Stimulated activated CD4-positive, alpha-beta T cell treated with anti-CD3 and anti-CD28 coated beads, Interleukin-1b, Interleukin-23, amount 100 ng/mL, for 24 hours (primary cell): ENCODE data around the gene CCL25.
"Not testable (repeated sequence)": the region's sequence is repeated elsewhere in the genome, so short reads cannot be mapped to it uniquely, and the experiment has no call there.

Experiments used
- DNase-seq, 4 experiments: peaks; one replicate each; pipeline ENCODE4 v3.0.0-alpha.2; 2020; ENCODE audit warnings: low read depth in 4 of 4, low spot score in 1 of 4

The CCL25 gene

DNA sequence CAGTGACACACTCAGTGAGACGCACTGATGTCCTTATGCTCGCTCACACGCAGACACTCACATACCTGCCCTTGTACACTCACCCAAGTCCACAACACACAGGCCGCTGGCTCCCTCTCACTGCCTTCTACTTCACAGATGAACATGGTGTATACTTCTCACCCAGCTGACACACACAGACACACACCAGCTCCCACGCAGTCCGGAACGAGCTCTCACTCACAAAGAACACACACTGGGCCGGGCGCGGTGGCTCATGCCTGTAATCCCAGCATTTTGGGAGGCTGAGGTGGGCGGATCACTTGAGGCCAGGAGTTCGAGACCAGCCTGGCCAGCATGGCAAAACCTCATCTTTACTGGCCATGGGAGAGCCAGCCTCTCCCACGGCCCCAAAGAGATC, 31.6 kb downstream of the CCL25 start:
- no peak for DNase-seq

DNA sequence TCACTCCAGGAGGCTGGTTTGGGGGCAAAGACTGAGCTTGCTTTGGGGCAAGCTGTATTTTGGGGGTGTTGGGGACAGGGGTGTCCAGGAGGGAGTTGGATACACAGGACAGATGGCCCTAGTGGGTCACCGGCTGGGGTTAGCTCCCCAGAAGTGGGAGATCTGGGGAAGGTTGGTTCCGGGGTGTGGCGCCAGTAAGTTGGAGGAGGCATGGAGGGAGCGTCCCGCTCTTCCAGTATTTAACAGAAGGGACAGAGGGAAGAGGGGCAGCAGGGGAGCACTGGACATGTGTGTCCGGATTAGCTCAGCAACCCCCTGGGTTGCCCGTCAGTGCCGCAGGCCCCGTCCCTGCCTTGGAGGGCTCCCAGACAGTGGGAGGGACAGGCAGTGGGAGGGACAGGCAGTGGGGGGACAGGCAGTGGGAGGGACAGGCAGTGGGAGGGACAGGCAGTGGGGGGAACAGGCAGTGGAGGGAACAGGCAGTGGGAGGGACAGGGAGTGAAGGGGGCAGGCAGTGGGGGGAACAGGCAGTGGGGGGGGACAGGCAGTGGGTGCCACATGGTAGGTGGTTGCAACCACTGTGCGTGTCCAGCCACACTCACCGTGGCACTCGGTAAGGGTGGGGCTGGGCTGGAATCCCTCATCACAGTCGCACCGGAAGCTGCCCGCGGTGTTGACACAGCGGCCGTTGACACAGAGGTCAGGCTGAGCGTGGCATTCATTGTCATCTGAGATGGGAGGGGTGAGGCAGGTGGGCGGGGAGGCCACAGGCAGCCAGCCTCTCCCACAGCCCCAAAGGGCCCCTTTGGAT, 33.2 kb downstream of the CCL25 start:
- no peak for DNase-seq

DNA sequence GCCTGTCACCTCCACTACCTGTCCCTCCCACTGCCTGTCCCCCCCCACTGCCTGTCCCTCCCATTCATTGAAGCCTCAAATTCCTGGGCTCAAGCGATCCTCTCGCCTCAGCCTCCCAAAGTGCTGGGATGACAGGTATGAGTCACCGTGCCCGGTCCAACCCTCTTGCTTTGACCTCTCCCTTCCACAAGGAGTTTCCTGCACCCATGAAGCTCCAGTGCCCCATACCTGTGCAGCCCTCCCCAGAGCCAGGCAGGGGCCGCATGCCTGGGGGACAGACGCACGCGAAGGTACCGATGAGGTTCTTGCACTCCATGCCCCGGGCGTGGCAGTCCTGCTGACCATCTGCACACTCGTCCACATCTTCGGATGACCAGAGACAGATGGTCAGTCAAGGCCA, 34.3 kb downstream of the CCL25 start:
- DNase-seq = no peak

DNA sequence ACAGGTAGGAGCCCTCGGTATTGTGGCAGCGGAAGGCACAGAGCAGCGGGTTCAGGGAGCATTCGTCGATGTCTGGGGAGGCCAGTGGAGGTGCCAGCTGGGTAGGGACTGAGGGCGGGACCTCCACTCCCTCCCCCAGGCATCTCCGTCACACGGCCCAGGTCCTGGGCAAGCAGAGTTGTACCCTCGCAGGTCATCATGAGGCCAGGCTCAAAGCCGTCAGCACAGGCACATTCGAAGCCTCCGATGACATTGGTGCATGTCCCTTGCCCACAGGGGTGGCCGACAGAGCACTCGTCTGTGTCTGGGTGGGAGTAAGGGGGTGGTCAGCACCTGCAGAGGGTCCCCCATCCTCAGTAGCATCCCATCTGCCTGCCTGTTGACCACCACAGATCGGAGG, 35.3 kb downstream of the CCL25 start:
- no peak for DNase-seq

DNA sequence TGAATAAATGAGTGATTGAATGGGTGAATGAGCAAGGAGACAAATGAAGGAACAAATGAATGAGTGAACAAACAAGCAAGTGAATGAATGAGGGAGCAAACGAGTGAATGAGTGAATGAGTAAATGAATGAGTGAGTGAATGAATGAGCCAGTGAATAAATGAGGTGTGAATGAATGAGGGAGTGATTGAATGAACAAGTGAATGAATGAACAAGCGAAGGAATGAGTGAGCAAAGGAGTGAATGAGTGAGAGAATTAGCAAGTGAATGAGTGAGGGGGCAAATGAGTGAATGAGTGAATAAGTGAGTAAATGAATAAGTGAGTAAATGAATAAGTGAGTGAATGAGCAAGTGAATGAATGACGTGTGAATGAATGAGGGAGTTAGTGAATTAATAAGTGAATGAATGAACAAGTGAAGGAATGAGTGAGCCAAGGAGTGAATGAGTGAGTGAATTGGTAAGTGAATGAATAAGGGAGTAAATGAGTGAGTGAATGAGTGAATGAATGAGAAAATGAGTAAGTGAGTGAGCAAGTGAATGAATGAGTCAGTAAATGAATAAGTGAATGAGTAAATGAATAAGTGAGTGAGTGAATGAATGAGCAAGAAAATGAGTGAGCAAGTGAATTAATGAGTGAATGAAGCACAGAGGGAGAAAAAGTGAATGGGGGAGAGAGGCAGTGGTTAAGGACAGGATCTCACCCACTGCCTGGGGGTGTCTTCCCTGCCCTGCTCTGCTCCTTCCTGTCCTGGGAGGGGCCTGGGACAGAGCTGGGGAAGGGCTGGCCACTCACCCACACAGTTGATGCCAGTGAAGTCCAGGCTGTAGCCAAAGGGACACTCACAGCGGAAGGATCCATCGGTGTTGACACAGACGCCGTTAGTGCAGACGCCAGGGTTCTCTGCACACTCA, 36.4 kb downstream of the CCL25 start:
- no peak for DNase-seq

DNA sequence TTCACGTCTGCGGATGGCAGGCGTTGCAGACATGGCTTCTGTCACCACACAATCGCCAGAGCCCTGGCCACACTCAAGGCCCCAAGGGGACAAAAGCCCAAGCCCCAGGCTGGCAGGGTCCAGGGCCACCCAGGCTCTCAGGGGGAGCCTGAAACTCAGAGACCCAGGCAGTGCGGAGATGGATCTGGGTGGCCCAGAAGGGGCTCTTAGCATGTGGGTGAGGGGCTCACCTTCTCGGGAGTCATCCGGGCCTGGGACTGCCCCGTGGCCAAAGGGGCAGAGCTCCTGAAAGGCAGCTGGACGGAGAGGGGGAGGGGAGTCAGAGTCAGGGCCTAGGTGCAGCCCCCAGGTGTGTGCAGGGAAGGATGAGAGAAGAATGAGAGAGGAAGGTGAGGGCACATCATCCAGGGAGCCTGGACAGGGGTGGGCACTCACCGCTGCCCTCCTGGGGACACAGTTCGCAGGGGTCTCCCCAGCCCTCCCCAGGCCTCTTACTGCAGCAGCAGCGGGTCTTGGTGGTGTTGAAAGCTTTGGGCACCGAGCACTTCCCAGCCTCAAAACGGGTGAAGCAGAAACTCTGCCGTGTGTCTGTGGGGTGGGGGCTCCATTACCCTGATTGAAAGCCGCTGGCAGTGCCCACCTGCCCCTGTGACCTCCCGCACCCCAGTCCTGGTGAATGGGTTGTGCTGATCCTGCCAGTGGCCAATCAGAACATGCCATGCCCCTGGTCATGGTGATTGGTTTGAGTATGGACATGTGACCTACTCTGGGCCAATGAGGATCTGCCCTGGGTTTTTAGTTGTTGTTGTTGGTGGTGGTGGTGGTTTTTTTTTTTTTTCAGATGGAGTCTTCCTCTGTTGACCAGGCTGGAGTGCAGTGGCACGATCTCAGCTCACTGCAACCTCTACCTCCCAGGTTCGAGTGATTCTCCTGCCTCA, 37.4 kb downstream of the CCL25 start:
- DNase-seq = no peak

DNA sequence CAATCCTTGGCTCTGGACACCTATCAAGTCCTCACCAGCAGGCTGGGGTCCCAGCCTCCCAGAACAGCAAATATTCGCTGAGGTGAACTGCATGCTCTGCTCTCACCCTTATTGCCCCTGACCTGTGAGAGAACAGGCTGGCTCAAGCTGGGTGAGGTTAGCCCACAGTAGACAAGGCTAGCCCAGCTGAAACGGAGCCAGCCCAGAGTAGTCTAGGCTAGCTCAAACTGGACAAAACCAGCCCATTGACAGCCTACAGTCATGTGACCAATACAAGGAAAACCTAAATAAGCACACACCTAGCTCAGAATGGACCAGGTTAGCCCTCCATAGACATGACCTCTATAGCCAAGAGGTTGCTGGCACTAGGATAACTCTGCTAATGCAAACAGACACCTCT, 38.4 kb downstream of the CCL25 start:
- no peak for DNase-seq

DNA sequence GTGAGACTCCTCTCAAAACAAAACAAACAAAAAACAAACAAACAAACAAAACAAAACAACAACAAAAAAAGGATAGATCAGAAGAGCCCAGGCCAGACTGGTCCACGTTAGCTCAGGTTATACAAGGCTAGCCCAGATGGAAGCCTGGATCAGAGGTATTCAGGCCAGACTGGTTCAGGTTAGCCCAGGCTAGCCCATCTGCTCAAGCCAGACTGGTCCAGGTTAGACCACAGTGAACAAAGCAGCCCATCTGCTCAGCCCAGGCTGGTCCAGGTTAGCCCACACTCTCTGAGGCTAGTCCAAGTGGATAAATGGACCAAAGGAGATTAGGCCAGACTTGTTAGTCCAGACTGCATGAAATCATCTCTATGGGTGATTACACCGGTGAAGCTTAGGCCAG, 41.2 kb downstream of the CCL25 start:
- no peak for DNase-seq

DNA sequence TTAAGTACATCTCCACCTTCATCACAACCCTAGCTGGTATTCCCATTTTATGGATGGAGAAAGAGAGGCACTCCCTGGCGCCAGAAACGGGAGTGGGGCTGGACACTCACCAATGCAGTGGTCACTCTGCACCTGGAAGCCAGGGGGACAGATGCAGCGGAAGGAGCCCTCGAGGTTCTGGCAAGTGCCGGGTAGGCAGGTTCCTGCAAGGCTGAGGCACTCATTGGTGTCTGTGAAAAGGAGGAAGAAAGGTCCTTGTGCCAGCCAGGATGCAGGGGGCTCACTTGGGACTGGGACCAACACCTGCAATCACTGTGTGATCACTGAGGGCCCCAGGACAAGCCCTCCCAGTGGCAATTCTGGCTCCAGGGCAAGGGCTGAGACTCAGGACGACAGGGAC, 41.8 kb downstream of the CCL25 start:
- DNase-seq = no peak

DNA sequence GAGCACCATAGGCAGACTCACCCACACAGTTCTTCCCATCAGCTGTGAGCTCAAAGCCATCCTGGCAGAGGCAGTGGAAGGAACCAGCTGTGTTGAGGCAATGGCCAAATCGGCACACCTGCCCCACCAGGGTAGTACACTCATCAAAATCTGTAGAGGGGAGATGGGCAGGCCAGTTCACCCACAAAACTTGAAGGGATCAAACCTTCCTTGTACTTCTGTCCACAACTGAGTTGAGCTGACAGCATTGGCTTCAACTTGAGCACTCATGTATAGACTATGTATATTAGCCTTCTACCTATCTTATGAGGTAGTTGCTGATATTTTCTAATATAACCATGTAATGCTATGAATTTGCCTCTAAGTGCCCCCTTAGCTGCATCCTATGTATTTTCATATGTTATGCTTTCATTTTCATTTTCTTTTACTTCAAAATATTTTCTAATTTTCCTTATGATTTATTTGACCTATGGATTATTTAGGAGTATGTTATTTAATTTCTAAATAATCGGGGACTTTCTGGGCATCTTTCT, 42.9 kb downstream of the CCL25 start:
- DNase-seq = no peak

DNA sequence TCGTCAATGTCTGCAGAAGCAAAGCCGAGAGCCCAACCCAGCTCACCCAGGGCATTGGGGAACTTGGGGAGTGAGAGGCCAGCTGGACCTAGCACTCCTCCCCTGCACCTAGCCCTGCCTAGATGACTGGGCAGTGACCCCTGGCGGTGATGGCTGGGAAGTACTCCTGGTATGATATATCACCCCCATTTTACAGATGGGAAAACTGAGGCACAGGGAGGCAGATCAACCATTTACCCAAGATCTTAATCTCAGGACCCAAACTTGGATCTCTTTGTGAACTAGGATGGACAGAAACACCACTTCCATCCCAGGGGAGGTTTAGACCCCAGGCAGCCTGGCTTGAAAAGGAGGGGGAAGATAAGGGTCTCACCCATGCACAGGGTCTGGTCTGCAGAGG, 43.5 kb downstream of the CCL25 start:
- DNase-seq = no peak

DNA sequence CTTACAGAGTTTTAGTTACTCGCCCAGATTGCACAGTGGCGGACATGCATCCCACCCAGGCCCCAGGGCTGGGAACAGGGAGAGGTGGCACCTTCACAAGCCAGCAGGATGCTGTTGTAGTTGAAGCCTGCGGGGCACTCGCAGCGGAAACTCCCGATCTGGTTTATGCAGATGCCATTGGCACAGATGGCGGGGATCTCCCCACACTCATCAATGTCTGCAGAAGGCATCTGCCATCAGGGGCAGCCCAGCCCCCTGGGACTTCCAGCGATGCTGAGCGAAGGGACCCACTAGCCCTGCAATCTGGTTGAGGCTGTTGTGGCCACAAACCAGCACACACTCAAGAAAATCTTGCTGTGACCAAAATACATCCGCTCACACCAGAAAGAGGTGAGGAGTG, 44.6 kb downstream of the CCL25 start:
- DNase-seq = no peak

DNA sequence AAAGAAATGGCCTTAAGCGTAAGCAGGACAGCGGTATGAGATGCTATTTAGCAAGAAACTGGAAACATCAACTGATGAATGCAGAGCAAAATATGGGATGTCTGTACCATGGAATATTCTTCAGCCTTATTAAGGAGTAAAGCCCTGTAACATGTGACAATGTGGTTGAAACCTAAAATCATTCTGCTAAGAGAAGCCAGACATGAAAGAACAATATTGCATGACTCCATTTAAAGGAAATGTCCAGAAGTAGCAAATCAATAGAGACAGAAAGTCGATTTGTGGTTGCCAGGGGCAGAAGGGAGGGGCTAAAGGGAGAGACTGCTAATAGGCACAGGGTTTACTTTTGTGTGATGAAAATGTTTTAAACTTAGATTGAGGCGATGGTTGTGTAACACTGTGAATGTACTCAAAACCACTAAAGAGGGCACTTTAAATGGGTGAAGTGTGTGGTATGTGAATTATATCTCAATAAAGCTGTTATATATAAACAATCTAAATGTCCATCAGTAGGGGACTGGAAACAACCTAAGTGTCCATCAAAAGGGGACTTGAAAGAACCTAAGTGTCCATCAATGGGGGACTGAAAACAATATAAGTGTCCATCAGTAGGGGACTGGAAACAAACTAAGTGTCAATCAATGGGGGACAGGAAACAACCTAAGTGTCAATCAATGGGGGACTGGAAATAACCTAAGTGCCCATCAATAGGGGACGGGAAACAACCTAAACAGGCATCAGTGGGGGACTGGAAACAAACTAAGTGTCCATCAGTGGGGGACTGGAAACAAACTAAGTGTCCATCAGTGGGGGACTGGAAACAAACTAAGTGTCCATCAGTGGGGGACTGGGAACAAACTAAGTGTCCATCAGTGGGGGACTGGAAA, 45.4 kb downstream of the CCL25 start:
- DNase-seq = no peak

DNA sequence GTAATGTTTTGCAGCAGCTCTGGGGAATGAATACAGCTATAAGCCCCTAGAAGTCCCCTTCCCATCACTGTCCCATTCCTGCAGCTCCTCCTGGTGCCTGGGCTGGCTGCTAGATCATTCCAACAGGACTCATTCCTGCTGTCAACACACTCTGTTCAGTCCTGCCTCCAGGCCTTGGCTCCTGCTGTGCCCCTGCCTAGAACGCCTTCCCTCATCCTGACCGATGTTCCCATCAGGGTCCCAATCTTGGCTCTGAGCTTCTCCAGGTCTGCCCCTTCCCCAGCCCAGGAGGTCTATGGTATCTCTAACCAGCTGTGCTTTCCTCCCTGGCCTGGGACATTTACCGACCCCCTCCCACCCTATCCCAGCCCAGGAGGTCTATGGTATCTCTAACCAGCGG, 48.8 kb downstream of the CCL25 start:
- no peak for DNase-seq

DNA sequence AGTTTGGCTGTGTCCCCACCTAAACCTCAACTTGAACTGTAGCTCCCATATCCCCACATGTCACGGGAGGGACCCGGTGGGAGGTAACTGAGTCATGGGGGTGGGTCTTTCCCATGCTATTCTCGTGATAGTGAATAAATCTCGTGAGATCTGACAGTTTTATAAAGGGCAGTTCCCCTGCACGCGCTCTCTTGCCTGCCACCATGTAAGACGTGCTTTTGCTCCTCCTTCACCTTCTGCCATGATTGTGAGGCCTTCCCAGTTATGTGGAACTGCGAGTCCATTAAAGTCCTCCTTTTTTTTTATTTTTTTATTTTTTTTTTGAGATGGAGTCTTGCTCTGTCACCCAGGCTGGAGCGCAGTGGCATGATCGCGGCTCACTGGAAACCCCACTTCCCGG, 49.4 kb downstream of the CCL25 start:
- not testable (repeated sequence) for DNase-seq

DNA sequence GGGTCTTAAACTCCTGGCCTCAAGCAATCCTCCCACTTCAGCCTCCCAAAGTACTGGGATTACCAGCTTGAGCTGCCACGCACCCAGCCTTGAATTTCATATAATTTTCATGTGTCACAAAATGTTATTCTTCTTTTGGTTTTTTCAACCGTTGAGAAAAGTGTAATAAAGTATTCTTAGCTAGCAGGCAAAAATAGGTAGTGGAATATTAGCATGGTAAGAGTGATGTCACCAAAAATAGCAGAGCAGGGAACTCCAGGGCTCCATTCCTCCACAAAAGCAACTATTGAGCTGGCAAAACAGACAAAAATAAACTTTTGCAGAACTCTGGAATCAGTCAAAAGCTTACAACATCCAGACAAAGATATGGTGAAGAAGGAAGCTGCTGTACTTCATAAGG, 52.9 kb downstream of the CCL25 start:
- no peak for DNase-seq

DNA sequence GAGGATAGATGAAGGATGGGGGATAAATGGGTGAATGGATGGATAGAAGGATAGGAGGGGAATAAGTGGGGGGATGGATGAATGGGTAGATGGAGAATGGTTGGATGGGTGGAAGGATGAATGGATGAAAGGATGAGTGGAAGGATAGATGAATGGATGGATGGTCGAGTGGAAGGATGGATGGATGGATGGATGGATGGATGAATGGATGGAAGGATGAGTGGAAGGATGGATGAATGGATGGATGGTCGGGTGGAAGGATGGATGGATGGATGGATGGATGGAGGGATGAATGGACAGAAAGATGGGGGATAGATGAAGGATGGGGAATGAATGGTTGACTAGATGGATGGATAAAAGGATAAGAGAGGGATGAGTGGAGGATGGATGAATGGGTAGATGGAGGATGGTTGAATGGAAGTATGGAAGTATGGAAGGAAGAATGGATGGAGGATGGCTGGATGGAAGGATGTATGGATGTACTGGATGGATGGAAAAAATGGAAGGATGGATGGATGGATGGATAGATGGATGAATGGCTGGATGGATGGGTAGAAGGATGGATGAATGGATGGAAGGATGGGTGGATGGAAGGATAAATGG, 54.8 kb downstream of the CCL25 start:
- no peak for DNase-seq

DNA sequence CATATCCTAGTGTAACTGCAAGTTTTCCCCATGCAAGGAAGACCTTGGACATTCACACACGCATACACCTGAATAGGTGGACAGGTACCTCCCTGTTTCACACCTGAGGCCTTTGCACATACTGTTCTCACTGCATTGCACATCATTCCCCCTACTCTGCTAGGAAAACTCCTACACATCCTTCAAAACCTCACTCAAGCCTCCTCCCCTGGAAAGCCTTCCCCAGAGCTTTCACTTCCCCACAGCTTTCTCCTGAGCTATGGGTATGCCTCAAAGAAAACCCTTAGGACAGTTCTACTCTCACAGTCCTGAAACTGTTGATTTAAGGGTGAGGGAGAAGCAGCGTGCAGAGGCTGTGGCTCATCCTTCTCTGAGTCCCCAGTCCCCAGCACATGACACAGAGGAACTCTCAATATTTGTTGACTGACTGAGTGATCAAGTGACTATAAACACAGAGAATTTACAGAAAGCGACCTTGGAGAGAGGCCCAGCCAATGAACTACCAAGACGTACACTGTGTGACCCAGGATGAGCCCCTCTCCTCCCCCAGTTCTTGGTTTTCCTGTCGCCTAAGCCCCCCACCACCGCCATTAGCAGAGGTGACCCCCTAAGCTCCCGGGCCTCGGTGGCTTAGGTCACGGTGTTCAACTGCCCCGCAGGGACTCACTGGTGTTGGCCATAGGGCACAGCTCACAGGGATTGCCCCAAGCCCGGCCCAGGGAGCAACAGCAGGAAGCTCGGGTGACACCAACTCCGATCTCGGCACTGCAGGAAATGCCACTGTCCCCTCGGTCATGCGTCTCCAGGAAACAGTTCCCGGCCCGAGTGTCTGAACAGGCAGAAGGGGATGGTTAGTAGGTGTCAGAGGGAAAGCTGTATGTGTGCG, 56.2 kb downstream of the CCL25 start:
- no peak for DNase-seq

DNA sequence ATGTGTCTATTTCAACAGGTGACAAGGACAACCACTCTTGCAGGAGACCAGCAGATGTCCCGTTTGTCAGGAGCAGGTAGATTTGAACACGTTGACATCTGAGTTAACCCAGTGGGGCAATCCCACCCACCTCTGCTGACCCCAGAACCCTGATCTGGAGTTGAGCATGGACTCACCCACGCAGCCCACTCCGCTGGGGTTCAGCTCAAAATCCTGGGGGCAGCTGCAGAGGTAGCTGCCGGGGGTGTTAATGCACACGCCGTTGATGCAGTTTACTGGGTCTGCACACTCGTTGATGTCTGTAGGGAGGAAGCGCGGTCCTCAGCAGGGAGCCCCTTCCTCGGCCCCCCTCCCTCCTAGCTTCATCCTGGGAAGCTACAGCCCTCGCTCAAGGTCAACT, 56.9 kb downstream of the CCL25 start:
- no peak for DNase-seq
